HCT116 (cell line): ENCODE data around the gene CPSF2. TPM values are rescaled to one million over a fixed set of nuclear protein-coding genes. Genes with fewer than 3 reads are reported as not detected.
A peak's percentile ranks its signal among the peaks of the same experiment; 100 is the strongest.

ENCODE experiments used
- ATAC-seq: fragments of 200-7000 bp; cut with Tn5 transposase; 2 replicates; pipeline ENCODE4 v1.9.1; 2020; ENCODE audit warnings: mild to moderate bottlenecking, moderate library complexity
- BruUV-seq: library from RNA; stranded (reverse); fragments of 400-500 nt; replicated peaks from 2 replicates; lab custom pipeline; 2021; lab: Mats Ljungman, UMichigan
- CTCF ChIA-PET: fragments of 300-600 bp; sonication (Branson Sonifier 250); formaldehyde crosslinking; loops from one replicate; lab custom pipeline; 2021; ENCODE audit warnings: antibody characterized with exemption; lab: Charles Lee
- POLR2A ChIA-PET: fragments of 300-600, 350-600 bp; sonication (Branson Sonifier 250); formaldehyde crosslinking; loops from one replicate; lab custom pipeline; 2021; ENCODE audit warnings: antibody characterized with exemption; lab: Charles Lee
- RAD21 ChIA-PET, 2 experiments: fragments of 300-600 bp; sonication (Branson Sonifier 250); formaldehyde crosslinking; loops; one replicate each; lab custom pipeline; 2023; ENCODE audit warnings: low total read pairs in 2 of 2; ENCODE audit not compliant: uncharacterized antibody in 2 of 2, unreplicated experiment in 2 of 2, low non-redundant PET in 1 of 2; lab: Charles Lee
- DNase-seq: peaks from one replicate; pipeline ENCODE4 v3.0.0-alpha.2; 2010; ENCODE audit warnings: low read depth, low spot score
- H2AFZ ChIP-seq: fragments of 200-600 bp; shearing (Covaris generic), sonication (generic); 2 replicates; pipeline ENCODE4 v1.6.1; 2017; ENCODE audit warnings: low read depth, mixed run types, mixed read lengths, antibody characterized with exemption, low read length; ENCODE audit not compliant: poor library complexity, severe bottlenecking
- H3K27ac ChIP-seq: 2 replicates; pipeline ENCODE4 v1.5.1; 2012; ENCODE audit warnings: low read depth, low read length
- H3K27me3 ChIP-seq: fragments of 200-600 bp; sonication (generic); 2 replicates; pipeline ENCODE4 v1.6.1; 2016; ENCODE audit warnings: mixed run types, low read length, mixed read lengths; ENCODE audit not compliant: insufficient read depth
- H3K36me3 ChIP-seq, 2 experiments: fragments of 200-500 bp in 1 of 2; fragments of 200-600 bp in 1 of 2; sonication (Bioruptor generic) in 1 of 2; sonication (generic) in 1 of 2; 2 replicates each; pipeline versions ENCODE4 v1.5.1 to v1.6.1; 2014 to 2016; ENCODE audit warnings: low read length in 2 of 2, inconsistent platforms in 1 of 2, mixed read lengths in 1 of 2, mixed run types in 1 of 2; ENCODE audit not compliant: insufficient read depth in 2 of 2, control insufficient read depth in 1 of 2
- H3K4me1 ChIP-seq, 2 experiments: fragments of 200-600 bp in 1 of 2; sonication (generic) in 1 of 2; 2 replicates each; pipeline versions ENCODE4 v1.5.1 to v1.6.1; 2012 to 2017; ENCODE audit warnings: low read length in 2 of 2, inconsistent platforms in 1 of 2, mild to moderate bottlenecking in 1 of 2, mixed read lengths in 1 of 2, mixed run types in 1 of 2, moderate library complexity in 1 of 2; ENCODE audit not compliant: insufficient read depth in 2 of 2, control insufficient read depth in 1 of 2
- H3K4me2 ChIP-seq: fragments of 200-600 bp; sonication (generic); 2 replicates; pipeline ENCODE4 v1.6.1; 2017; ENCODE audit warnings: mixed run types, low read length, mixed read lengths
- H3K4me3 ChIP-seq, 2 experiments: fragments of 200-600 bp in 1 of 2; sonication (generic) in 1 of 2; replicated peaks in 1 of 2; 2 replicates each; pipeline ENCODE4 v1.5.1; 2011 to 2016; ENCODE audit warnings: low read length in 2 of 2, control low read depth in 1 of 2, low read depth in 1 of 2, mild to moderate bottlenecking in 1 of 2, mixed read lengths in 1 of 2, mixed run types in 1 of 2
- H3K79me2 ChIP-seq: fragments of 200-600 bp; sonication (generic); 2 replicates; pipeline ENCODE4 v1.6.1; 2017; ENCODE audit warnings: mild to moderate bottlenecking, mixed run types, low read length, moderate library complexity, mixed read lengths; ENCODE audit not compliant: insufficient read depth
- H3K9ac ChIP-seq: fragments of 200-600 bp; sonication (generic); 2 replicates; pipeline ENCODE4 v1.6.1; 2016; ENCODE audit warnings: low read length, mixed read lengths
- H3K9me2 ChIP-seq: fragments of 200-600 bp; sonication (generic), shearing (Covaris generic); 2 replicates; pipeline ENCODE4 v1.6.1; 2017; ENCODE audit warnings: mixed run types, mild to moderate bottlenecking, moderate library complexity; ENCODE audit not compliant: insufficient read depth
- H3K9me3 ChIP-seq, 2 experiments: fragments of 200-500 bp in 1 of 2; fragments of 200-600 bp in 1 of 2; sonication (Bioruptor generic) in 1 of 2; sonication (generic) in 1 of 2; 2 replicates each; pipeline ENCODE4 v1.6.1; 2014 to 2017; ENCODE audit warnings: low read length in 2 of 2, mixed read lengths in 2 of 2, inconsistent platforms in 1 of 2, low read depth in 1 of 2, mild to moderate bottlenecking in 1 of 2, mixed run types in 1 of 2, moderate library complexity in 1 of 2; ENCODE audit not compliant: control insufficient read depth in 1 of 2, insufficient read depth in 1 of 2
- H4K20me1 ChIP-seq: fragments of 200-600 bp; sonication (generic), shearing (Covaris generic); 2 replicates; pipeline ENCODE4 v1.6.1; 2017; ENCODE audit warnings: mixed run types, mild to moderate bottlenecking, moderate library complexity; ENCODE audit not compliant: insufficient read depth
- EZH2 ChIP-seq: fragments of 200-600 bp; sonication (generic); IDR thresholded peaks from 2 replicates; pipeline ENCODE4 v1.6.1; 2017; ENCODE audit warnings: antibody characterized with exemption, mixed run types
- EZH2phosphoT487 ChIP-seq: fragments of 200-600 bp; IDR thresholded peaks from 2 replicates; pipeline ENCODE4 v1.6.1; 2018; ENCODE audit warnings: antibody characterized with exemption, borderline replicate concordance
- FOSL1 ChIP-seq: IDR thresholded peaks from 2 replicates; pipeline ENCODE4 v1.6.1; 2012; ENCODE audit warnings: low read depth
- POLR2A ChIP-seq: IDR thresholded peaks from 2 replicates; pipeline ENCODE4 v1.7.0; 2011; ENCODE audit warnings: borderline replicate concordance; ENCODE audit not compliant: insufficient read depth, insufficient read length; ENCODE audit errors: extremely low read depth
- POLR2AphosphoS5 ChIP-seq: IDR thresholded peaks from 2 replicates; pipeline ENCODE4 v1.6.1; 2011; ENCODE audit warnings: mild to moderate bottlenecking, low read depth, low read length, moderate library complexity
- RAD21 ChIP-seq: IDR thresholded peaks from 2 replicates; pipeline ENCODE4 v1.6.1; 2012; ENCODE audit warnings: low read depth, mild to moderate bottlenecking
- TCF7L2 ChIP-seq: IDR thresholded peaks from 2 replicates; pipeline ENCODE4 v1.7.0; 2011; ENCODE audit warnings: borderline replicate concordance, inconsistent platforms; ENCODE audit not compliant: insufficient read depth, insufficient read length; ENCODE audit errors: extremely low read depth
- intact Hi-C: fragments of 100-400 bp; cut with micrococcal nuclease; formaldehyde crosslinking; loops from 2 replicates; pipeline ENCODE4 v1.10.0; 2022
- total RNA-seq: library from RNA; stranded (reverse); gene quantifications from one replicate; pipeline ENCODE4 v1.2.1, GENCODE V29; 2021; ENCODE audit not compliant: unreplicated experiment
- TF ChIP-seq, protein P1 (sequence below): IDR thresholded peaks from 2 replicates; pipeline ENCODE4 v1.6.1; 2011; ENCODE audit warnings: mild to moderate bottlenecking, low read length, moderate library complexity; ENCODE audit not compliant: insufficient replicate concordance; ENCODE audit errors: extremely low read depth
- TF ChIP-seq, protein P2 (sequence below): IDR thresholded peaks from 2 replicates; pipeline ENCODE4 v1.6.1; 2012
- TF ChIP-seq, protein P3 (sequence below), 3 experiments: fragments of 200-600 bp in 1 of 3; sonication (generic) in 1 of 3; IDR thresholded peaks in 2 of 3; conservative IDR thresholded peaks in 1 of 3; 2 replicates each; pipeline ENCODE4 v1.5.1; 2012 to 2017; ENCODE audit warnings: low read depth in 2 of 3, low read length in 2 of 3, antibody characterized with exemption in 1 of 3, borderline replicate concordance in 1 of 3, control low read depth in 1 of 3, mild to moderate bottlenecking in 1 of 3, mixed read lengths in 1 of 3, mixed run types in 1 of 3, moderate library complexity in 1 of 3; ENCODE audit not compliant: insufficient read depth in 1 of 3
- TF ChIP-seq, protein P4 (sequence below): IDR thresholded peaks from 2 replicates; pipeline ENCODE4 v1.6.1; 2012

CPSF2 gene
- total RNA-seq, 1 experiment from 2014 or later: 77.0 TPM

DNA sequence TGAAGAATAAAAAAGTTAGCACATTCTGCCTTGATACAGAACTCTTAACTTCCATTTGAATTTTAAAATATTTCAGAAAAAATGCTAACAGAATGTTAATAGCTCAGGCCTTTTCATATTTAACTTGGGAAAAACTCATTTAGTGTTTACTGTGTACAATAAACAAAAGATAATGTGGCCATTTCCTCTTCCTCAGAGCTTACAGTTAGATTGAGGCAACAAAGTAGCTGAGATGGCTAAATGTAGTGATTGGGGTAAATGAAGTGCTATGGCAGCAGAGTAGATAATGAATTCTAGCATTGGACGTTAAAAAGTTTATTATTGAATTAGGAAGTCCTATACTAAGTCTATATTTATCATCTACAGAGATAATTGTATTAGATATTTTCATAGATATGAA lies 12.7 kb downstream of the CPSF2 start (continued):
- TF ChIP-seq, protein P1, sequence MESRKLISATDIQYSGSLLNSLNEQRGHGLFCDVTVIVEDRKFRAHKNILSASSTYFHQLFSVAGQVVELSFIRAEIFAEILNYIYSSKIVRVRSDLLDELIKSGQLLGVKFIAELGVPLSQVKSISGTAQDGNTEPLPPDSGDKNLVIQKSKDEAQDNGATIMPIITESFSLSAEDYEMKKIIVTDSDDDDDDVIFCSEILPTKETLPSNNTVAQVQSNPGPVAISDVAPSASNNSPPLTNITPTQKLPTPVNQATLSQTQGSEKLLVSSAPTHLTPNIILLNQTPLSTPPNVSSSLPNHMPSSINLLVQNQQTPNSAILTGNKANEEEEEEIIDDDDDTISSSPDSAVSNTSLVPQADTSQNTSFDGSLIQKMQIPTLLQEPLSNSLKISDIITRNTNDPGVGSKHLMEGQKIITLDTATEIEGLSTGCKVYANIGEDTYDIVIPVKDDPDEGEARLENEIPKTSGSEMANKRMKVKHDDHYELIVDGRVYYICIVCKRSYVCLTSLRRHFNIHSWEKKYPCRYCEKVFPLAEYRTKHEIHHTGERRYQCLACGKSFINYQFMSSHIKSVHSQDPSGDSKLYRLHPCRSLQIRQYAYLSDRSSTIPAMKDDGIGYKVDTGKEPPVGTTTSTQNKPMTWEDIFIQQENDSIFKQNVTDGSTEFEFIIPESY: no peak
- TF ChIP-seq EZH2: no peak
- no peak for TF ChIP-seq RAD21
- TF ChIP-seq FOSL1: no peak
- TF ChIP-seq, protein P2, sequence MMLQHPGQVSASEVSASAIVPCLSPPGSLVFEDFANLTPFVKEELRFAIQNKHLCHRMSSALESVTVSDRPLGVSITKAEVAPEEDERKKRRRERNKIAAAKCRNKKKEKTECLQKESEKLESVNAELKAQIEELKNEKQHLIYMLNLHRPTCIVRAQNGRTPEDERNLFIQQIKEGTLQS: no peak
- no peak for TF ChIP-seq TCF7L2
- no peak for TF ChIP-seq POLR2A
- TF ChIP-seq, all 23 proteins: peak for 0

DNA sequence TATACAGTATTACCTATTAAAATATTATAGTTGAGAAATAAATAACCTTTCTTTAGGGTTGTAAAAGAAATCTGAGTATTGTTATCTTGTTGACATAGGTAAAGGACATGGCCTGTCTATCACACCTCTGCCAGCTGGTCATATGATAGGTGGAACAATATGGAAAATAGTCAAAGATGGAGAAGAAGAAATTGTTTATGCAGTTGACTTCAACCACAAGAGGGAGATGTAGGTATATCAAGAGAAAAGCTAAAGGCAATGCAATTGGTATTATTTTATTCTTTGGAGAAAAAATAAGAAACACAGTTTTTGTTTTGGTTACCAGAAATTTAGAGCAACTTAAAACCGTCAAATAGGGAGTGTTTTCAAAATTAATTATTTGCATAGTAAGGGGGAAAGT lies 13.5 kb downstream of the CPSF2 start:
- no peaks in the 10 kb centered on the region; the same call in 1 of the 2 replicates for H3K79me2 ChIP-seq
- H3K4me3 ChIP-seq: no peak overlapping the region
- no peak overlapping the region for H3K9ac ChIP-seq
- peaks cover 37 to 47% of the 10 kb centered on the region in 2 experiments for H3K36me3 ChIP-seq
- no peaks in the 10 kb centered on the region for H3K9me3 ChIP-seq
- no peak overlapping the region for H3K4me2 ChIP-seq
- ATAC-seq (peak; percentile 67), DNase-seq (peak; percentile 35)
- no peak overlapping the region for H3K27ac ChIP-seq
- H3K27me3 ChIP-seq: no peaks in the 10 kb centered on the region
- intact Hi-C loops: loop anchor here (1.0 to 10.0 kb wide), 4 partner anchors 220 to 547 kb away; no protein-coding TSS in a partner anchor
- H4K20me1 ChIP-seq: no peaks in the 10 kb centered on the region
- H2AFZ ChIP-seq: no peak overlapping the region
- RAD21 ChIA-PET: interaction anchor here in 1 of 2 experiments (0.7 kb wide), 1 partner anchor 217 kb away, joined by 4 read pairs; no protein-coding TSS in a partner anchor
- POLR2A ChIA-PET: no interaction called here
- CTCF ChIA-PET: interaction anchor here (0.7 to 1.8 kb wide), 13 partner anchors 9 to 555 kb away, joined by 3 to 14 read pairs (median 3); partner anchors contain the start of genes ATXN3, CPSF2 and NDUFB1
- no TSS peak for BruUV-seq
- H3K9me2 ChIP-seq: no peaks in the 10 kb centered on the region
- no peak for TF ChIP-seq POLR2AphosphoS5
- TF ChIP-seq, protein P3, sequence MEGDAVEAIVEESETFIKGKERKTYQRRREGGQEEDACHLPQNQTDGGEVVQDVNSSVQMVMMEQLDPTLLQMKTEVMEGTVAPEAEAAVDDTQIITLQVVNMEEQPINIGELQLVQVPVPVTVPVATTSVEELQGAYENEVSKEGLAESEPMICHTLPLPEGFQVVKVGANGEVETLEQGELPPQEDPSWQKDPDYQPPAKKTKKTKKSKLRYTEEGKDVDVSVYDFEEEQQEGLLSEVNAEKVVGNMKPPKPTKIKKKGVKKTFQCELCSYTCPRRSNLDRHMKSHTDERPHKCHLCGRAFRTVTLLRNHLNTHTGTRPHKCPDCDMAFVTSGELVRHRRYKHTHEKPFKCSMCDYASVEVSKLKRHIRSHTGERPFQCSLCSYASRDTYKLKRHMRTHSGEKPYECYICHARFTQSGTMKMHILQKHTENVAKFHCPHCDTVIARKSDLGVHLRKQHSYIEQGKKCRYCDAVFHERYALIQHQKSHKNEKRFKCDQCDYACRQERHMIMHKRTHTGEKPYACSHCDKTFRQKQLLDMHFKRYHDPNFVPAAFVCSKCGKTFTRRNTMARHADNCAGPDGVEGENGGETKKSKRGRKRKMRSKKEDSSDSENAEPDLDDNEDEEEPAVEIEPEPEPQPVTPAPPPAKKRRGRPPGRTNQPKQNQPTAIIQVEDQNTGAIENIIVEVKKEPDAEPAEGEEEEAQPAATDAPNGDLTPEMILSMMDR (IDR thresholded peaks at IDR 0.05 in 2 of 3, conservative IDR thresholded peaks at IDR 0.05 in 1 of 3; ENCODE audit: borderline replicate concordance in 1 of 3, insufficient read depth in 1 of 3, low read depth in 2 of 3, low read length in 2 of 3): peak; percentile 47 to 62 (median 49); a peak in 5 of 6 replicates
- TF ChIP-seq, protein P4, sequence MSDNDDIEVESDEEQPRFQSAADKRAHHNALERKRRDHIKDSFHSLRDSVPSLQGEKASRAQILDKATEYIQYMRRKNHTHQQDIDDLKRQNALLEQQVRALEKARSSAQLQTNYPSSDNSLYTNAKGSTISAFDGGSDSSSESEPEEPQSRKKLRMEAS: no peak
- no peak for TF ChIP-seq EZH2phosphoT487
- peak; percentile 72 for TF ChIP-seq RAD21
- no peaks in the 10 kb centered on the region for H3K4me1 ChIP-seq
